NCI-H345 (cell line): ENCODE data around the gene CHRM4.

Experiments used
- DNase-seq: peaks from one replicate; lab custom pipeline; 2025; lab: John Stamatoyannopoulos, UW

CHRM4 gene

GRCh38 chr11:46347637-46348311 lies 43.8 kb downstream of the CHRM4 start:
- DNase-seq: no peak

DNA sequence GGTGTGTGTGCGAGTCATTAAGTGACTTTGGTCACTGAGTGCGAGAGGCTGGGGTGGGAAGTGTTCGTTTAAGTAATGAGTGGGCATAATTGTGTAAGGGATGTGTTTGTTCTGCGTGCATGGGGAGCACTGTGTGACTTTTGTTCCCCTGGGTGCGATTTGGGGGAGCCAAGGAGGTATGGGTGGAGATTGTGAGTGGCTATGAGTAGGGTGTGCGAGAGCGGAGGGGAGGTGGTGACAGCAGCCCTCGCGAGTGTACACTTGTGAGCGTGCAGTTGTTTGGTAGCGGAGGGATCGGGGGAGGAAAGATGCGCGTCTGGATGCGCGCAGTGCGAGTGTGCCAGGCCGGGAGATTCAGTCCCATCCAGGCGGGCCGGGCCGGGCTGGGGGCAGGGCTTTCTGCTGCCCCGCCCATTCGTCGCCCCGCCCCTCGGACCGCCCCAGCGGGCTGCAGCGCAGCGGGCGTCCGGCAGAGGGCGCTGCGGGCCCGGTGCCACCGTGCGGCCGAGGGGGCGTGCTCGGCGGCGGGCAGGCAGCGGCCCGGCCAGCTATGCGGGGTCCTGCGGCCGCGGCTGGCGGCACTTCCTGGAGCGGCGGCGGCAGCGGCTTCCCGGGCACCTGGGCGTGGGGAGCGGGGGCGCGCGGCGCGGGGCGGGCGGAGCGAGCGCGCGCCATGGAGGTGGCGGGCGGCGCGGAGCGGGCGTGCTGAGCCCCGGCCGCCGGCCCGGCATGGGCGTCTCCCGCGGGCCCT lies 44.5 kb downstream of the CHRM4 start, which contains the start of gene DGKZ:
TSS of gene DGKZ (plus strand) at position 578 of the 751 bp plus-strand sequence. CDS start 197 bp downstream, outside the sequence.
- DNase-seq: peak; percentile 83

GRCh38 chr11:46345881-46346484 lies 45.6 kb downstream of the CHRM4 start:
- DNase-seq: no peak

DNA sequence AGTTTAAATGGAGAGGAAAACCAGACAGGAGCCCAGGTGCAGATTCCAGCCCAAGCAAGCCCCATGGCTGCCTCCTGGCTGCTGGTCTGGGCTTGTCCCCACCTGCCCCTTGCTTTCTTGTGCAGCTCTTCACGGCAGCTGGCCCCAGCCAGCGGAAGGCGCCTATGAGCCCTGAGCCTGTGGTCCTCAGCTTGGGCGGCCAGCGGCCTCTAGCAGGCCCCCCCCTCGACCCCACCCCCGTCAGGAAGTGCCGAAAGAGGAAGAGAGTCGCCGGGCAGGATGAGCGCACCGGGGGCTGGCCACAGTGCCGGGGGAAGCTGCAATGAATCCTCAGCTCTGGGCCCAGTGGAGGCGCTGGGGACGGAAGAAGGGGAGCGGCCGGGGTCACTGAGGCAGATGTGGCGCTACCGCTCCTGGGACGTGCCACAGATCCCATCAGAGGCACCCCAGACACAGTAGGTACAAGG lies 46.4 kb downstream of the CHRM4 start:
- DNase-seq: peak; percentile 66

- no peak for DNase-seq
Observed at GRCh38 chr11:46343520-46343919, 48.1 kb downstream of the CHRM4 start.

- no peak for DNase-seq
Observed at GRCh38 chr11:46342239-46342638, 49.3 kb downstream of the CHRM4 start.

DNA sequence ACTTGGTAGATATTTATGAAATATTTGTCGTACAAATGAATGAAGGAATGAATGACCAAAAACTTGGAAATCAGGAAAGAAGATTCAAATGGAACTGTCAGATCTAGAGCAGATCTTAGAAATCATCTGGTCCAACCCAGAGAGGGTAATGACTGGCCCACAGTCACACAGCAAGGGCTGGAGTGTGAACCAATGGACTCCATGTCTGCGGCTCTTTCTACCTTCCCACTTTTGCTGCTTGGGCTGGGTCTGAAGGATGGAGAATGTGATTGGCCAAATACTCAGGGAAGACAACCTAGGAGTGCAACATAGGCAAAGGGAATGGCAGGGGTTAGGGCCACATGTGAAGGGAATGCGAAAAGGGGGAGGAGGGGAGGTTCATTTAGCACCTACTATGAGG lies 50.1 kb downstream of the CHRM4 start:
- no peak for DNase-seq

DNA sequence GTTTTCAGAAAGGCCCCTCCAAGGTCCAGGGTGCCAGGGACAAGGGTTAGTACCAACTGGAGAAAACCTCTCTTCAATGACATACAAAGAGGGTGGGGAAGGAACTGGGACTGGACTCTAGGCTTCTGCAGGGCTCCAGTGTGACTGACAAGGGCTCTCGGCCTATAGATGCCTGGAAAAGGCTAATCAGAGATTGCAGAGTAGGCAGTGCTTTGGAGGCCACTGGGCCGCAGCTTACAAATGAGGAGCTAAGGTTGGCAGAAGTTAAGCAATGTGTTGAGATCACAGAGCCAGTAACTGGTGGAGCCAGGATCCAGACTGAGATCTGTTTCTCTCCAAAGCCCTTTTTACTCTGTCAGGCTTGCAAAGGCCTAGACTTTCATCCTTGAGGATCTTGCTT lies 51.8 kb downstream of the CHRM4 start:
- DNase-seq: no peak

DNA sequence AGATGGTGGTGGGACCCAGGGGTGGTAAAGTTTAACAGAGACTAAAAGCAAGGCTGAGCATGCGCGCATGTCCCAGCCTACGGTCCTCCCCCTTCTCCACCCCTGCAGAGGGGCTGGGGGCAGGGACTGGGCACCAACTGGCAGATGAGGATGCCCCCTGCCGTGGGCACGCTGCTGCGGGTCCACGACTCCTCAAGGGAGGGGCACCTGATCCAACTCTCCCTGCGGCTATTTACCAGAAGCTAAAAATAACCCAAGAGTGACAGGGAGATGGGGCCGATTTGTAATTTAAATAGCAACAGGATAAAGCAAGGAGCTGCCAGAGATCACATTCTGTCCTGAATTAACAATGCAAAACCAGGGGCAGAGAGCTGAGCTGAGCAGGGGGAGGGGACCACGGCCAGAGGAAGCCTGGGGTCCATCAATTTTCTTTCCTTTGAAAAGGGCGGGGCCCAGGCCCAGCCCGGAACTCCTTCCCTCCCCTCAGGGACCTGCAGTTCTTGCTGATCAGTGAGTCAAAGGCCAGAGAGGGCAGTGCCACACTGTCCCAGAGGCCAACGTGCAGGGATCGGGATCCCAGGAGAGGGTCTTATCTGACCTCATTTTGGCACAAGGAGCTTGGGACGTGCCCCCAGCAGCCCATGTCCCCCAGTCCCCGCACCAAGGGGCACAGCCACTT lies 52.4 kb downstream of the CHRM4 start:
- DNase-seq: peak; percentile 99

GRCh38 chr11:46338636-46338987 lies 53.0 kb downstream of the CHRM4 start:
- no peak for DNase-seq

DNA sequence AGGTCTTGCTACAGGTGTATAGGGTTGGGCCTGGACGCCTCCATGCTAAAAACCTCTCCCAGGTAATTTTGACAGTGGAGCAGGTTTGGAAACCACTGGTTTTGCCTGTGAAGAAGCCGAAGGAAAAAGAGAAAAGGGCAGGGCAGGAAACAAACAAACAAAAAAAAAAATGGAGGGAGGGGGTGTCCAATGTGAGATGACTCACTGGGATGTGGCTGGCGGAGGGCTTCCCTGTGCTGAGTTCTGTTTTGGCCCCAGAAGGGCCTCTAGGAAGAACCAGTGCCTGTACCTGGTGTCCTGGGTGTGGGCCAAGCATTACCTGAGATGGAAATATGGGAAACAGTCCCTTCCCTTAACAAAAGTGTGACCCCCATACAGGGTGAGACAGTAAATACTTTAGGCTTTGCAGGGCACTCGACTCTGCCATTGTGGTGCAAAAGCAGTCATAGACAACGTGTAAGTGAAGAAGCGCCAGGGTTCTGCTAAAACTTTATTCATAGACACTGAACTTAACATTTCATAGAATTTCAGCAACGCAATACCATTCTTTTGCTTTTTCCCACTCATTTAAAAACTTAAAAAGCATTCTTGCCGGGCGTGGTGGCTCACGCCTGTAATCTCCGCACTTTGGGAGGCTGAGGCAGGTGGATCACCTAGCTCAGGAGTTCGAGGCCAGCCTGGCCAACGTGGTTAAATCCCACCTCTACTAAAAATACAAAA lies 53.8 kb downstream of the CHRM4 start:
- DNase-seq: peak; percentile 12

GRCh38 chr11:46336563-46337180 lies 54.9 kb downstream of the CHRM4 start:
- DNase-seq: no peak

GRCh38 chr11:46335890-46336562 lies 55.5 kb downstream of the CHRM4 start:
- no peak for DNase-seq

- DNase-seq: no peak
Observed at GRCh38 chr11:46335271-46335670, 56.3 kb downstream of the CHRM4 start.

GRCh38 chr11:46334211-46334610 lies 57.4 kb downstream of the CHRM4 start:
- DNase-seq: no peak
